Activated CD4-positive, alpha-beta T cell treated with anti-CD3 and anti-CD28 coated beads for 36 hours (primary cell): ENCODE results near the gene PTOV1. TPM values are rescaled to one million over a fixed set of nuclear protein-coding genes. Genes with fewer than 3 reads are reported as not detected.
"Not testable (repeated sequence)": the region's sequence is repeated elsewhere in the genome, so short reads cannot be mapped to it uniquely, and the experiment has no call there.

Experiments used
- ATAC-seq: fragments of 200-7000 bp; cut with Tn5 transposase; one replicate; pipeline ENCODE4 v1.10.0; 2021; ENCODE audit warnings: mild to moderate bottlenecking, moderate library complexity
- CTCF ChIA-PET: fragments of 350-600 bp; sonication (Branson Sonifier 250); formaldehyde crosslinking; loops from one replicate; lab custom pipeline; 2021; ENCODE audit warnings: antibody characterized with exemption; lab: Charles Lee
- POLR2A ChIA-PET: fragments of 350-600 bp; sonication (Branson Sonifier 250); formaldehyde crosslinking; loops from one replicate; lab custom pipeline; 2021; ENCODE audit warnings: antibody characterized with exemption, inconsistent platforms; lab: Charles Lee
- DNase-seq: peaks from one replicate; pipeline ENCODE4 v3.0.0-alpha.2; 2020
- H3K27ac Mint-ChIP-seq: one replicate; pipeline ENCODE4 v1.8.0; 2021; ENCODE audit warnings: mixed read lengths
- H3K27me3 Mint-ChIP-seq: one replicate; pipeline ENCODE4 v1.8.0; 2021; ENCODE audit warnings: mixed read lengths
- H3K36me3 Mint-ChIP-seq: one replicate; pipeline ENCODE4 v1.8.0; 2021; ENCODE audit warnings: low read depth, mixed read lengths
- H3K4me1 Mint-ChIP-seq: one replicate; pipeline ENCODE4 v1.8.0; 2021; ENCODE audit warnings: mixed read lengths
- H3K4me3 Mint-ChIP-seq: one replicate; pipeline ENCODE4 v1.8.0; 2021; ENCODE audit warnings: mild to moderate bottlenecking, moderate library complexity, mixed read lengths
- H3K9me3 Mint-ChIP-seq: one replicate; pipeline ENCODE4 v1.8.0; 2021; ENCODE audit warnings: low read depth, mixed read lengths
- intact Hi-C, 2 experiments: fragments of 100-400 bp; cut with DNase I in 1 of 2; cut with micrococcal nuclease in 1 of 2; formaldehyde crosslinking; loops; one replicate each; pipeline versions ENCODE4 v1.14.2 to v1.15.1; 2022 to 2024; cut with DNase I, micrococcal nuclease
- total RNA-seq, 2 experiments: library from RNA; stranded (reverse); gene quantifications; one replicate each; pipeline ENCODE4 v1.2.3, GENCODE V29; 2021

PTOV1 gene
- total RNA-seq, 2 experiments from 2014 or later: 76.9 to 104 TPM

GRCh38 chr19:49818649-49819370, 32.1 kb upstream of the PTOV1 start:
- CTCF ChIA-PET: interaction anchor here (1.2 to 1.3 kb wide), 2 partner anchors 32 to 110 kb away, joined by 3 to 5 read pairs; partner anchors contain the start of genes ATF5 and NUP62
- H3K27ac Mint-ChIP-seq: peak overlapping the region; percentile 99
- peaks cover 5% of the 10 kb centered on the region for H3K36me3 Mint-ChIP-seq
- peak overlapping the region; percentile 87 for H3K4me3 Mint-ChIP-seq
- intact Hi-C loops: loop anchor here in 1 of 2 experiments (1.0 kb wide), 6 partner anchors 31 to 206 kb away; partner anchors contain the start of genes PNKP, RRAS and VRK3
- H3K9me3 Mint-ChIP-seq: no peaks in the 10 kb centered on the region
- ATAC-seq: no peak
- POLR2A ChIA-PET: interaction anchor here (0.7 to 0.9 kb wide), 2 partner anchors 10 to 30 kb away, joined by 3 read pairs; no protein-coding TSS in a partner anchor
- no peaks in the 10 kb centered on the region for H3K27me3 Mint-ChIP-seq
- H3K4me1 Mint-ChIP-seq: peaks cover 23% of the 10 kb centered on the region
- no peak for DNase-seq

- Mint-ChIP-seq H3K27ac (peak overlapping the region; percentile 80), H3K4me1 (peaks cover 18% of the 10 kb centered on the region), H3K4me3 (peak overlapping the region; percentile 87)
- H3K27me3 Mint-ChIP-seq, CTCF ChIA-PET, ATAC-seq, POLR2A ChIA-PET, H3K36me3 Mint-ChIP-seq, H3K9me3 Mint-ChIP-seq, DNase-seq, intact Hi-C loops: not testable (repeated sequence)
Measured at GRCh38 chr19:49819452-49820115, 31.4 kb upstream of the PTOV1 start.

- H3K27me3 Mint-ChIP-seq: no peaks in the 10 kb centered on the region
Measured at GRCh38 chr19:49820125-49820524, 30.8 kb upstream of the PTOV1 start.

GRCh38 chr19:49823472-49823871, 27.5 kb upstream of the PTOV1 start:
- Mint-ChIP-seq H3K4me1 (peaks cover 12% of the 10 kb centered on the region), H3K27ac (no peak overlapping the region), H3K27me3 (no peaks in the 10 kb centered on the region), H3K9me3 (no peaks in the 10 kb centered on the region), H3K4me3 (no peak overlapping the region), H3K36me3 (peaks cover 5% of the 10 kb centered on the region)
- POLR2A ChIA-PET: interaction anchor here (0.5 kb wide), 1 partner anchor 13 kb away, joined by 3 read pairs; no protein-coding TSS in a partner anchor
- CTCF ChIA-PET: no interaction called here
- intact Hi-C loops: no loop called here
- ATAC-seq: no peak
- no peak for DNase-seq

More at GRCh38 chr19:49820125-49820524, 30.8 kb upstream of the PTOV1 start:
- H3K4me3 Mint-ChIP-seq: no peak overlapping the region
- no peak overlapping the region for H3K27ac Mint-ChIP-seq
- ATAC-seq: no peak
- intact Hi-C loops: no loop called here
- no peak for DNase-seq
- ChIA-PET CTCF (no interaction called here), POLR2A (no interaction called here)
- no peaks in the 10 kb centered on the region for H3K9me3 Mint-ChIP-seq
- H3K36me3 Mint-ChIP-seq: peaks cover 5% of the 10 kb centered on the region
- peaks cover 17% of the 10 kb centered on the region for H3K4me1 Mint-ChIP-seq

- no peak for ATAC-seq
- intact Hi-C loops: no loop called here
- POLR2A ChIA-PET: interaction anchor here (0.7 kb wide), 1 partner anchor 13 kb away, joined by 10 read pairs; no protein-coding TSS in a partner anchor
- Mint-ChIP-seq H3K4me1 (peaks cover 4% of the 10 kb centered on the region), H3K4me3 (no peak overlapping the region), H3K9me3 (no peaks in the 10 kb centered on the region), H3K27me3 (no peaks in the 10 kb centered on the region), H3K36me3 (peaks cover 5% of the 10 kb centered on the region), H3K27ac (no peak overlapping the region)
- no peak for DNase-seq
- CTCF ChIA-PET: no interaction called here
Measured at GRCh38 chr19:49824662-49825061, 26.3 kb upstream of the PTOV1 start.

GRCh38 chr19:49827034-49827433, 23.9 kb upstream of the PTOV1 start:
- no peak for DNase-seq
- intact Hi-C loops: no loop called here
- Mint-ChIP-seq H3K9me3 (no peaks in the 10 kb centered on the region), H3K36me3 (peaks cover 9% of the 10 kb centered on the region), H3K4me1 (no peaks in the 10 kb centered on the region), H3K27me3 (no peaks in the 10 kb centered on the region), H3K27ac (no peak overlapping the region), H3K4me3 (no peak overlapping the region)
- ChIA-PET POLR2A (no interaction called here), CTCF (no interaction called here)
- ATAC-seq: no peak

GRCh38 chr19:49829200-49829599, 21.8 kb upstream of the PTOV1 start:
- intact Hi-C loops: no loop called here
- Mint-ChIP-seq H3K4me1 (no peaks in the 10 kb centered on the region), H3K4me3 (no peak overlapping the region), H3K27me3 (no peaks in the 10 kb centered on the region), H3K36me3 (peaks cover 13% of the 10 kb centered on the region), H3K27ac (no peak overlapping the region), H3K9me3 (no peaks in the 10 kb centered on the region)
- DNase-seq: no peak
- no peak for ATAC-seq
- ChIA-PET CTCF (interaction anchor here (0.6 kb wide), 1 partner anchor 184 kb away, joined by 3 read pairs; no protein-coding TSS in a partner anchor), POLR2A (no interaction called here)

GRCh38 chr19:49829721-49830120, 21.2 kb upstream of the PTOV1 start:
- no peaks in the 10 kb centered on the region for H3K27me3 Mint-ChIP-seq
- CTCF ChIA-PET: interaction anchor here (0.6 kb wide), 1 partner anchor 184 kb away, joined by 3 read pairs; no protein-coding TSS in a partner anchor

GRCh38 chr19:49830766-49831165, 20.2 kb upstream of the PTOV1 start:
- Mint-ChIP-seq H3K4me1 (no peaks in the 10 kb centered on the region), H3K36me3 (peaks cover 21% of the 10 kb centered on the region), H3K27me3 (no peaks in the 10 kb centered on the region), H3K9me3 (no peaks in the 10 kb centered on the region), H3K4me3 (no peak overlapping the region), H3K27ac (no peak overlapping the region)
- intact Hi-C loops: no loop called here
- ChIA-PET POLR2A (no interaction called here), CTCF (interaction anchor here (0.6 kb wide), 1 partner anchor 312 kb away, joined by 4 read pairs; no protein-coding TSS in a partner anchor)
- DNase-seq (no peak), ATAC-seq (no peak)

More at GRCh38 chr19:49829721-49830120, 21.2 kb upstream of the PTOV1 start:
- intact Hi-C loops: no loop called here
- H3K9me3 Mint-ChIP-seq: no peaks in the 10 kb centered on the region
- POLR2A ChIA-PET: no interaction called here
- peaks cover 14% of the 10 kb centered on the region for H3K36me3 Mint-ChIP-seq
- H3K27ac Mint-ChIP-seq: no peak overlapping the region
- ATAC-seq: no peak
- no peak overlapping the region for H3K4me3 Mint-ChIP-seq
- no peaks in the 10 kb centered on the region for H3K4me1 Mint-ChIP-seq
- no peak for DNase-seq

GRCh38 chr19:49831592-49831991, 19.4 kb upstream of the PTOV1 start:
- POLR2A ChIA-PET: no interaction called here
- H3K4me3 Mint-ChIP-seq: no peak overlapping the region
- no peaks in the 10 kb centered on the region for H3K9me3 Mint-ChIP-seq
- DNase-seq (no peak), ATAC-seq (no peak)
- H3K27ac Mint-ChIP-seq: no peak overlapping the region
- H3K36me3 Mint-ChIP-seq: peaks cover 21% of the 10 kb centered on the region
- no peaks in the 10 kb centered on the region for H3K27me3 Mint-ChIP-seq
- CTCF ChIA-PET: interaction anchor here (0.6 kb wide), 1 partner anchor 1119 kb away, joined by 3 read pairs; no protein-coding TSS in a partner anchor
- H3K4me1 Mint-ChIP-seq: no peaks in the 10 kb centered on the region
- intact Hi-C loops: no loop called here

GRCh38 chr19:49832556-49832955, 18.4 kb upstream of the PTOV1 start:
- DNase-seq (no peak), ATAC-seq (no peak)
- intact Hi-C loops: no loop called here
- Mint-ChIP-seq H3K27me3 (no peaks in the 10 kb centered on the region), H3K9me3 (no peaks in the 10 kb centered on the region), H3K36me3 (peaks cover 26% of the 10 kb centered on the region), H3K4me1 (no peaks in the 10 kb centered on the region), H3K4me3 (no peak overlapping the region), H3K27ac (no peak overlapping the region)
- POLR2A ChIA-PET: no interaction called here
- CTCF ChIA-PET: no interaction called here
